ENCODE data around the gene DEFB121.

The DEFB121 gene

DNA sequence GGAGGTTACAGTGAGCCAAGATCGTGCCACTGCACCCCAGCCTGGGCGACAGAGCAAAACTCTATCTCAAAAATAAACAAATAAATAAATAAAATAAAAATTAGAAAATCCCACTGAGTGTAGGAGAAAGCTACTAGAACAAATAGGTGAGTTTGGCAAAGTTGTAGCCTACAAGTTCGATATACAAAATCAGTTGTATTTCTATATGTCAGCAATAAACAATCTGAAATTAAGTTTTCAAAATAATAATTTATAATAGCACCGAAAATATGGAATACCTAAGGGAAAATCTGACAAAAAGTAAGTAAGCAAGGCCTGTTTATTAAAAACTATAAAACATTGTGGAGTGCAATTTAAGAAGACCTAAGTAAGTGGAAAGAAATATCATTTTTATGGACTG lies 42.7 kb downstream of the DEFB121 start:
- no peak for DNase-seq (ENCODE audit: low spot score)

DNA sequence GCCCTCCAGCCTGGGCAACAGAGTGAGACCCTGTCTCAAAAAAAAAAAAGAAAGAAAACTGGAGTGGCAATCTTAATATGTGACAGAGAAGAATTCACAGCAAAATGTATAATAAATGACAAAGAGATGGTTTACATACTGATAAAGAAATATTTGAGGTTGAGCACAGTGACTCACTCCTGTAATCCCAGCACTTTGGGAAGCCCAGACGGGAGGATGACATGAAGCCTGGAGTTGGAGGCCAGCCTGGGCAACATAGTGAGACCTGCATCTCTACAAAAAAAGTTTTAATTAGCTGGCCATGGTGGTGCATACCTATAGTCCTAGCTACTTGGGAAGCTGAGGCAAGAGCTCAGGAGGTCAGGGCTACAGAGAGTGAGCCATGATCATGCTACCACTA lies 50.0 kb downstream of the DEFB121 start:
- no peak for DNase-seq (ENCODE audit: low spot score)

Measured in pons (tissue), 1 donor.